ENCODE data around the gene EIPR1.

- TF ChIP-seq POLR2A (IDR thresholded peaks at IDR 0.05; ENCODE audit: insufficient read depth in 1 of 2, low read depth in 2 of 2, low read length in 2 of 2) (no peak), TFAP4 (IDR thresholded peaks at IDR 0.05; ENCODE audit: borderline replicate concordance, low read depth) (no peak), ZNF609 (CRISPR knock-in tag; IDR thresholded peaks at IDR 0.05; ENCODE audit: borderline replicate concordance) (no peak), CTCF (CRISPR knock-in tag; IDR thresholded peaks at IDR 0.05) (no peak), ATF1 (CRISPR knock-in tag; IDR thresholded peaks at IDR 0.05) (no peak), MAZ (IDR thresholded peaks at IDR 0.05; ENCODE audit: borderline replicate concordance, low read depth, low read length) (no peak), MAZ (CRISPR knock-in tag; IDR thresholded peaks at IDR 0.05; ENCODE audit: low read depth) (no peak), ADNP (CRISPR knock-in tag; IDR thresholded peaks at IDR 0.05) (no peak), PRDM4 (CRISPR knock-in tag; IDR thresholded peaks at IDR 0.05; ENCODE audit: borderline replicate concordance) (no peak), ZNF646 (CRISPR knock-in tag; IDR thresholded peaks at IDR 0.05) (no peak), PRDM15 (CRISPR knock-in tag; IDR thresholded peaks at IDR 0.05) (no peak)
Measured at GRCh38 chr2:3338340-3338739, 39.3 kb downstream of the EIPR1 start.

Data from HepG2 (cell line).